HepG2 (cell line): Measurements from ENCODE around the gene CALR. TPM values are rescaled to one million over a fixed set of nuclear protein-coding genes. Genes with fewer than 3 reads are reported as not detected.

Experiments used
- ATAC-seq: fragments of 200-7000 bp; cut with Tn5 transposase; 3 replicates; pipeline ENCODE4 v1.9.1; 2020; ENCODE audit warnings: mild to moderate bottlenecking, moderate library complexity
- BruUV-seq: library from RNA; stranded (reverse); fragments of 400-500 nt; replicated peaks from 2 replicates; lab custom pipeline; 2021; lab: Mats Ljungman, UMichigan
- CTCF ChIA-PET: fragments of 300-600 bp; formaldehyde crosslinking; extraction: SDS; loops from one replicate; lab custom pipeline; 2021; ENCODE audit warnings: low total read pairs, inconsistent platforms, low intra/inter-chr PET ratio; lab: Yijun Ruan, JAX
- POLR2A ChIA-PET: fragments of 350-600 bp; sonication (Branson Sonifier 250); formaldehyde crosslinking; loops from one replicate; lab custom pipeline; 2020; ENCODE audit warnings: antibody characterized with exemption, inconsistent platforms; lab: Yijun Ruan, JAX
- DNase-seq: peaks from one replicate; pipeline ENCODE4 v3.0.0-alpha.2; 2015; ENCODE audit warnings: low spot score
- FAIRE-seq: peaks from 3 replicates; lab custom pipeline; 2011; peaks lifted over from hg19 to GRCh38; lab: Jason Lieb, UNC
- H2AFZ ChIP-seq: one replicate; pipeline ENCODE4 v1.6.1; 2011; ENCODE audit warnings: low read length, inconsistent platforms
- H3K27ac ChIP-seq: fragments of 300-600 bp; 3 replicates; pipeline ENCODE4 v1.8.0; 2011; ENCODE audit warnings: mixed run types, mild to moderate bottlenecking, mixed read lengths, low read length, inconsistent platforms; ENCODE audit not compliant: insufficient read depth; ENCODE audit errors: extremely low read length
- H3K27me3 ChIP-seq, 2 experiments: fragments of 200-600 bp in 1 of 2; 2 replicates in 1 of 2; 3 replicates in 1 of 2; pipeline versions ENCODE4 v1.6.0 to v1.8.0; 2011; ENCODE audit warnings: low read length in 2 of 2, mild to moderate bottlenecking in 2 of 2, moderate library complexity in 2 of 2, inconsistent platforms in 1 of 2; ENCODE audit not compliant: insufficient read depth in 2 of 2, control insufficient read depth in 1 of 2
- H3K36me3 ChIP-seq, 2 experiments: fragments of 200-600 bp in 1 of 2; replicated peaks in 1 of 2; 2 replicates in 1 of 2; 3 replicates in 1 of 2; pipeline versions ENCODE4 v1.5.1 to v1.8.0; 2011; ENCODE audit warnings: low read length in 2 of 2, inconsistent platforms in 1 of 2; ENCODE audit not compliant: insufficient read depth in 2 of 2, control insufficient read depth in 1 of 2
- H3K4me1 ChIP-seq: 2 replicates; pipeline ENCODE4 v1.5.1; 2012; ENCODE audit warnings: low read length, inconsistent platforms; ENCODE audit not compliant: insufficient read depth
- H3K4me2 ChIP-seq: 2 replicates; pipeline ENCODE4 v1.6.0; 2011; ENCODE audit warnings: low read depth, low read length, inconsistent platforms
- H3K4me3 ChIP-seq, 3 experiments: fragments of 200-600 bp in 1 of 3; sonication (generic), shearing (Covaris generic) in 1 of 3; replicated peaks in 1 of 3; 2 replicates each; pipeline ENCODE4 v1.5.1; 2011 to 2016; ENCODE audit warnings: low read length in 3 of 3, inconsistent platforms in 2 of 3, low read depth in 2 of 3, mild to moderate bottlenecking in 2 of 3, control low read depth in 1 of 3, mixed read lengths in 1 of 3; ENCODE audit not compliant: insufficient read depth in 1 of 3
- H3K79me2 ChIP-seq: one replicate; pipeline ENCODE4 v1.6.1; 2011; ENCODE audit warnings: low read length, inconsistent platforms; ENCODE audit not compliant: insufficient read depth
- H3K9ac ChIP-seq: 2 replicates; pipeline ENCODE4 v1.6.0; 2011; ENCODE audit warnings: mild to moderate bottlenecking, low read depth, low read length, inconsistent platforms; ENCODE audit not compliant: insufficient read depth
- H3K9me3 ChIP-seq: 2 replicates; pipeline ENCODE4 v1.5.1; 2012; ENCODE audit warnings: mild to moderate bottlenecking, low read length
- H4K20me1 ChIP-seq: 2 replicates; pipeline ENCODE4 v1.6.0; 2011; ENCODE audit warnings: inconsistent platforms, mild to moderate bottlenecking, low read length, moderate library complexity; ENCODE audit not compliant: insufficient read depth
- MBD4 ChIP-seq: IDR thresholded peaks from 2 replicates; pipeline ENCODE4 v1.6.1; 2012; ENCODE audit warnings: low read length, inconsistent platforms, borderline replicate concordance
- PHF20 ChIP-seq: sonication (generic); formaldehyde crosslinking; IDR thresholded peaks from 2 replicates; pipeline ENCODE4 v1.5.0; 2020; ENCODE audit warnings: mild to moderate bottlenecking, missing genetic modification reagents
- ZBTB43 ChIP-seq: sonication (generic); formaldehyde crosslinking; conservative IDR thresholded peaks from 2 replicates; pipeline ENCODE4 v1.4.0; 2020; ENCODE audit warnings: missing genetic modification reagents
- ZNF329 ChIP-seq: sonication (generic); formaldehyde crosslinking; IDR thresholded peaks from 2 replicates; pipeline ENCODE4 v1.9.0; 2021; ENCODE audit warnings: low read depth, mild to moderate bottlenecking, missing genetic modification reagents
- ZNF362 ChIP-seq: sonication (generic); formaldehyde crosslinking; IDR thresholded peaks from 2 replicates; pipeline ENCODE4 v1.4.0; 2020; ENCODE audit warnings: missing genetic modification reagents, mild to moderate bottlenecking, borderline replicate concordance
- ZNF44 ChIP-seq: sonication (generic); formaldehyde crosslinking; IDR thresholded peaks from 2 replicates; pipeline ENCODE4 v1.5.1; 2020; ENCODE audit warnings: mild to moderate bottlenecking, missing genetic modification reagents
- ZSCAN25 ChIP-seq: sonication (generic); formaldehyde crosslinking; IDR thresholded peaks from 2 replicates; pipeline ENCODE4 v1.8.0; 2022; ENCODE audit warnings: mild to moderate bottlenecking, missing genetic modification reagents
- WGBS: methylation state at CpG from one replicate; pipeline ENCODE4 v1.1.6; 2017; ENCODE audit warnings: low lambda C conversion rate; 5-methylcytosine and 5-hydroxymethylcytosine counted together
- in situ Hi-C: cut with HindIII; loops from 2 replicates; pipeline ENCODE4 v1.10.0; 2017; ENCODE audit warnings: low pct_unique_long_range_greater_than_20kb; ENCODE audit not compliant: extremely low pct_ligation_motif_present
- intact Hi-C: fragments of 100-400 bp; cut with micrococcal nuclease; formaldehyde crosslinking; loops from one replicate; pipeline ENCODE4 v1.10.0; 2022; ENCODE audit not compliant: unreplicated experiment
- polyA plus RNA-seq, 8 experiments: library from polyadenylated mRNA; depleted of rRNA in 3 of 8; stranded (reverse) in 7 of 8; unstranded in 1 of 8; fragments of >200 nt; fragmentation: Illumina TruSeq in 4 of 8; extraction: Trizol in 4 of 8; gene quantifications; 2 replicates each; pipeline versions ENCODE4 v1.2.1 to v1.2.3, GENCODE V29; 2011 to 2016; ENCODE audit warnings: low read depth in 4 of 8, missing spikeins in 1 of 8, mixed read lengths in 1 of 8; ENCODE audit not compliant: insufficient read depth in 1 of 8
- total RNA-seq, 5 experiments: library from RNA; depleted of rRNA; stranded (reverse); fragments of >200 nt; fragmentation: Illumina TruSeq; extraction: Trizol; gene quantifications; 2 replicates each; pipeline ENCODE4 v1.2.3, GENCODE V29; 2016; ENCODE audit warnings: low read depth in 1 of 5
- TF ChIP-seq, protein P1 (sequence below): sonication (generic); formaldehyde crosslinking; IDR thresholded peaks from 2 replicates; pipeline ENCODE4 v1.9.0; 2021; ENCODE audit warnings: mild to moderate bottlenecking, missing genetic modification reagents

CALR gene
- total and polyA plus RNA-seq, 2 of the 13 experiments (the other 11 are each of a cell fraction or from before 2014, with no cell fraction given) = 898 to 934 TPM

GRCh38 chr19:12912571-12912970 is 25.8 kb upstream of the CALR start:
- Histone ChIP-seq H3K4me3 (peak overlapping the region; percentile 48 to 63 (median 55)), H3K4me1 (peaks cover 30% of the 10 kb centered on the region), H3K4me2 (peak overlapping the region; percentile 81), H3K36me3 (no peaks in the 10 kb centered on the region), H3K9ac (peak overlapping the region; percentile 61), H3K79me2 (no peaks in the 10 kb centered on the region), H3K9me3 (no peaks in the 10 kb centered on the region), H3K27me3 (no peaks in the 10 kb centered on the region), H4K20me1 (no peaks in the 10 kb centered on the region), H2AFZ (no peak overlapping the region), H3K27ac (peak overlapping the region; percentile 65)
- ChIA-PET CTCF (no interaction called here), POLR2A (interaction anchor here (1.3 to 4.2 kb wide), 8 partner anchors 11 to 250 kb away, joined by 3 to 40 read pairs (median 8); partner anchors contain the start of genes FARSA and GCDH)
- no TSS peak for BruUV-seq
- in situ Hi-C loops (no loop called here), intact Hi-C loops (no loop called here)
- 0 out of 2 replicates have a peak, but pooled peaks have one; percentile 30 for TF ChIP-seq PHF20 (CRISPR knock-in tag)
- TF ChIP-seq ZNF329 (CRISPR knock-in tag) = no peak
- 0 out of 2 replicates have a peak, but pooled peaks have one; percentile 33 for TF ChIP-seq ZNF362 (CRISPR knock-in tag)
- FAIRE-seq (no peak), DNase-seq (no peak), ATAC-seq (no peak)
- 22% methylated on average over 4 of the region's 4 CpGs for WGBS

GRCh38 chr19:12913011-12913561 is 25.3 kb upstream of the CALR start:
- no peaks in the 10 kb centered on the region for H3K79me2 ChIP-seq
- ChIA-PET CTCF (no interaction called here), POLR2A (interaction anchor here (1.0 to 4.2 kb wide), 10 partner anchors 8 to 250 kb away, joined by 3 to 40 read pairs (median 6); partner anchors contain the start of genes FARSA and GCDH)
- no peaks in the 10 kb centered on the region for H3K9me3 ChIP-seq
- no TSS peak for BruUV-seq
- ATAC-seq = peak; percentile 86
- in situ Hi-C loops (no loop called here), intact Hi-C loops (no loop called here)
- H2AFZ ChIP-seq = peak overlapping the region; percentile 57
- no peaks in the 10 kb centered on the region for H3K36me3 ChIP-seq
- peak overlapping the region; percentile 65 for H3K27ac ChIP-seq
- peak overlapping the region; percentile 81 for H3K4me2 ChIP-seq
- H4K20me1 ChIP-seq = no peaks in the 10 kb centered on the region
- H3K9ac ChIP-seq = peak overlapping the region; percentile 61
- peak; percentile 62 for DNase-seq
- no peak for FAIRE-seq
- H3K27me3 ChIP-seq = no peaks in the 10 kb centered on the region
- WGBS = 0% methylated on average over 12 of the region's 22 CpGs
- H3K4me3 ChIP-seq = peak overlapping the region; percentile 48 to 63 (median 55)
- H3K4me1 ChIP-seq = peaks cover 30% of the 10 kb centered on the region
- TF ChIP-seq ZSCAN25 (no peak), ZNF44 (no peak), ZBTB43 (CRISPR knock-in tag) (0 out of 2 replicates have a peak, but pooled peaks have one; percentile 53), MBD4 (no peak)
- TF ChIP-seq, protein P1, sequence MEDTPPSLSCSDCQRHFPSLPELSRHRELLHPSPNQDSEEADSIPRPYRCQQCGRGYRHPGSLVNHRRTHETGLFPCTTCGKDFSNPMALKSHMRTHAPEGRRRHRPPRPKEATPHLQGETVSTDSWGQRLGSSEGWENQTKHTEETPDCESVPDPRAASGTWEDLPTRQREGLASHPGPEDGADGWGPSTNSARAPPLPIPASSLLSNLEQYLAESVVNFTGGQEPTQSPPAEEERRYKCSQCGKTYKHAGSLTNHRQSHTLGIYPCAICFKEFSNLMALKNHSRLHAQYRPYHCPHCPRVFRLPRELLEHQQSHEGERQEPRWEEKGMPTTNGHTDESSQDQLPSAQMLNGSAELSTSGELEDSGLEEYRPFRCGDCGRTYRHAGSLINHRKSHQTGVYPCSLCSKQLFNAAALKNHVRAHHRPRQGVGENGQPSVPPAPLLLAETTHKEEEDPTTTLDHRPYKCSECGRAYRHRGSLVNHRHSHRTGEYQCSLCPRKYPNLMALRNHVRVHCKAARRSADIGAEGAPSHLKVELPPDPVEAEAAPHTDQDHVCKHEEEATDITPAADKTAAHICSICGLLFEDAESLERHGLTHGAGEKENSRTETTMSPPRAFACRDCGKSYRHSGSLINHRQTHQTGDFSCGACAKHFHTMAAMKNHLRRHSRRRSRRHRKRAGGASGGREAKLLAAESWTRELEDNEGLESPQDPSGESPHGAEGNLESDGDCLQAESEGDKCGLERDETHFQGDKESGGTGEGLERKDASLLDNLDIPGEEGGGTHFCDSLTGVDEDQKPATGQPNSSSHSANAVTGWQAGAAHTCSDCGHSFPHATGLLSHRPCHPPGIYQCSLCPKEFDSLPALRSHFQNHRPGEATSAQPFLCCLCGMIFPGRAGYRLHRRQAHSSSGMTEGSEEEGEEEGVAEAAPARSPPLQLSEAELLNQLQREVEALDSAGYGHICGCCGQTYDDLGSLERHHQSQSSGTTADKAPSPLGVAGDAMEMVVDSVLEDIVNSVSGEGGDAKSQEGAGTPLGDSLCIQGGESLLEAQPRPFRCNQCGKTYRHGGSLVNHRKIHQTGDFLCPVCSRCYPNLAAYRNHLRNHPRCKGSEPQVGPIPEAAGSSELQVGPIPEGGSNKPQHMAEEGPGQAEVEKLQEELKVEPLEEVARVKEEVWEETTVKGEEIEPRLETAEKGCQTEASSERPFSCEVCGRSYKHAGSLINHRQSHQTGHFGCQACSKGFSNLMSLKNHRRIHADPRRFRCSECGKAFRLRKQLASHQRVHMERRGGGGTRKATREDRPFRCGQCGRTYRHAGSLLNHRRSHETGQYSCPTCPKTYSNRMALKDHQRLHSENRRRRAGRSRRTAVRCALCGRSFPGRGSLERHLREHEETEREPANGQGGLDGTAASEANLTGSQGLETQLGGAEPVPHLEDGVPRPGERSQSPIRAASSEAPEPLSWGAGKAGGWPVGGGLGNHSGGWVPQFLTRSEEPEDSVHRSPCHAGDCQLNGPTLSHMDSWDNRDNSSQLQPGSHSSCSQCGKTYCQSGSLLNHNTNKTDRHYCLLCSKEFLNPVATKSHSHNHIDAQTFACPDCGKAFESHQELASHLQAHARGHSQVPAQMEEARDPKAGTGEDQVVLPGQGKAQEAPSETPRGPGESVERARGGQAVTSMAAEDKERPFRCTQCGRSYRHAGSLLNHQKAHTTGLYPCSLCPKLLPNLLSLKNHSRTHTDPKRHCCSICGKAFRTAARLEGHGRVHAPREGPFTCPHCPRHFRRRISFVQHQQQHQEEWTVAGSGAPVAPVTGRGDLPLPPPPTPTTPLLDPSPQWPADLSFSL (CRISPR knock-in tag) = no peak
